ENCODE results near the gene MIPOL1.
"Not testable (repeated sequence)": the region's sequence is repeated elsewhere in the genome, so short reads cannot be mapped to it uniquely, and the experiment has no call there.

Gene MIPOL1

DNA sequence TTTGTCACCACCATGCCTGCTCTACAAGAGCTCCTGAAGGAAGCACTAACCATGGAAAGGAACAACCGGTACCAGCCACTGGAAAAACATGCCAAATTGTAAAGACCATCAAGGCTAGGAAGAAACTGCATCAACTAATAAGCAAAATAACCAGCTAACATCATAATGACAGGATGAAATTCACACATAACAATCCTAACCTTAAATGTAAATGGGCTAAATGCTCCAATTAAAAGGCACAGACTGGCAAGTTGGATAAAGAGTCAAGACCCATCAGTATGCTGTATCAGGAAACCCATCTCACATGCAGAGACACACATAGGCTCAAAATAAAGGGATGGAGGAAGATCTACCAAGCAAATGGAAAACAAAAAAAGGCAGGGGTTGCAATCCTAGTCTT is 97.5 kb downstream of the MIPOL1 start:
- not testable (repeated sequence) for DNase-seq

DNA sequence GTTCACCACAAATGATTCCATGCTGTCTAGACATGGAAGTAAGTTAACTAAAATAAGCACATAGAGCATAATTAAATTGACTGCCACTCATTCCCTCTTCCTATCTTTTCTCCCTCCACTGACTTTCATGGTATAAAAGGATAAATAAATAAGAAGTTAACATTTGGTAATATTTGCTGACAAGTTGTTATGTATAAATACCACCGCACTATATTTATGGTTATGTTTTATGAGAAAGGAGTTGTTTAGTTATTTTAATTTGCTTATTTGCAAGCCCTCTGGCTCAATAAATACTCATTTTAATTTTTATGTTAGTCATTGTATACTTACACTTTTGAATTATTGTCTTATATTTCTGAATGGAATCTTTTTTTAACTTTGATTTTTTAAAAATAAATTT is 113.5 kb downstream of the MIPOL1 start:
- no peak for DNase-seq

DNA sequence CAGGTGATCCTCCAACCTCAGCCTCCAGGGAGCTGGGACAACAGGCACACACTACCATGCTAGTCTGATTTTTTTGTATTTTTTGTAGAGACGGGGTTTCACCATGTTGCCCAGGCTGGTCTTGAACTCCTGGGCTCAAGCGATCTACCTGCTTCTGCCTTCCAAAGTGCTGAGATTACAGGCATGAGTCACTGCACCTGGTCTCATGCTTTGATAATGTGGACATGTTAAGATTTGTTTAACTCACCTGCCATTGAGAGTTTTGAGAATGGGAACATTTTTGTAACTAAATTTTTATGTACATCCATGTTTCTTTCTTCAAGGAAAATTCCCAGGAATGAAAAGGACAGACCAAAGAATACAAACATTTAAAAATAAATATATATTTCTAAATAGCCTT is 121.2 kb downstream of the MIPOL1 start:
- DNase-seq: no peak

DNA sequence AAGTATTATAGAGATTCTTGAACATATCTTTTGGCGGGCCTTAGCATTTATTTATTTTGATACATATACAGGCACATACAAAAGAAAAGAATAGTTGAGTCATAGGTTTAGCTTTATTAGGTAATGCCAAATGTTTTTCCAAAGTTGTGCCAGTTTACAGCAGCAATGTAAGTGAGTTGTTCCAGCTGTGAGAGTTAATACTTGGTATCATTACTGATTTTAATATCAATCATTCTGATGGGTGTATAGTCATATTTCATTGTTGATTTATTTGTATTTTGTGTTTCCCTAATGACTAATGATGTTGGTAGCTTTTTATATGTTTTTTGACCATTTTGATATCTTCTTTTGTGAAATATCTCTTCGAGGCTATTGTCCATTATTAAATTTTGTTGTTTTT is 122.4 kb downstream of the MIPOL1 start:
- DNase-seq: no peak

DNA sequence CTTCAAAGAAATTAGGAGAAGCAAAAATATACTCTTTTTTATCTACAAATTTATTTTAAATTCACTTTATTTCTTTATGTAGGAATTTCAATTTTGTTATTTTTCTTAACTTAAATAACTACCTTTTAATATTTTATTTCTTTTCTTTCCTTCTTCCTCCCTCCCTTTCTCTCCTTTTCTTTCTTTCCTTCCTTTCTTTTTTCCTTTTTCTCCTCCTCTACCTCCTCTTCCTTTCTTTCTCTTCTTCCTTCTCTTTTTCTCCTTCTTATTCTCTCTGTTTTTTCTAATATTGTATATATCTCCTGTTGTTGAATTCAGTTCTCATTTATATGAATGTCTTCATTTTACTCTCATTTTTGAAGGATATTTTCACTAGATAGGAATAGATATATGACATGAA is 127.6 kb downstream of the MIPOL1 start:
- no peak for DNase-seq

DNA sequence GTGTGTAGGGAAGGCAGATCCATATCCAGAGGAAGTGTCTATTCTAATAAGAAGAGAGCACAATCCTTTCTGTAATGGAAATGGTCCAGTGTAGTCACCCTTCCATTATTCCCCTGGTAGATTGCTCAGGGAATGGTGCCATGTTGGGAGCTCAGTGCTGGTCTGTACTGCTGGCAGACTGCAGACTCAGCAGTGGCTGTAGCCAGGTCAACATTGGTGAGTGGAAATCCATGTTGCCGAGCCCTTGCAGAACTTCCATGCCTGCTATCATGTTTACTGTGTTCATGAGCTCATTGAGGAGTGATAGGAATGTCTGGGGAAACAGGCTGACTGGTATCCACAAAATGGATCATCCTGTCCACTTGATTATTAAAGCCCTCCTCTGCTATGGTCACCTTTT is 128.7 kb downstream of the MIPOL1 start:
- no peak for DNase-seq

DNA sequence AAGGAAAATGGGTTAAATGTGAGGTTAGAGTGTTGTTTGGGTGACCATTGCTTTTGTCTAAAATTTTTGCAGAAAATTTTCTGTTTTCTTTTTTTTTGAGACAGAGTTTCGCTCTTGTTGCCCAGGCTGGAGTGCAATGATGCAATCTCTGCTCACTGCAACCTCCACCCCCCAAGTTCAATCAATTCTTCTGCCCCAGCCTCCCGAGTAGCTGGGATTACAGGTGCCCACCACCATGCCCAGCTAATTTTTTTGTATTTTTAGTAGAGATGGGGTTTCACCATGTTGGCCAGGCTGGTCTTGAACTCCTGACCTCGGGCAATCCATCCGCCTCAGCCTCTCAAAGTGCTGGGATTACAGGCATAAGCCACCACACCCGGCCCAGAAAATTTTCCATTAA is 130.2 kb downstream of the MIPOL1 start:
- not testable (repeated sequence) for DNase-seq

DNA sequence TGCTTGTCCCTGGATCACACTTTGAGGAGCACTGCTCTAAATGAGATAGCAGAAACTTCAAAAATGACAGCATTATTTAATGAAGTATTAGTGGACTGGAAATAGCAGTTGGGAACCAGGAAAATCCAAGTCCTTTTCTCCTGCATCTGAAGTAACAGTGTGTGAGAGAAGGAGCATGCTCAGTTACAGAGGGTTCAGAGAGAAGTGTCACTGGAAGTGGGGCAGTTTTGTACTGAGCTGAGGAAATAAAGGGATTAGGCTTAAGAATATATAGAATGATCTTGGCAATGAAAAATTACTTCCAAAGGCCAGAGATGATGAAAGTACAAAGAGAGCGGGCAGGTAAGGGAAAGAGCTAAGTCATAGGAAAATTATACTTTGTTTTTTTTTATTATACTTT is 130.9 kb downstream of the MIPOL1 start:
- no peak for DNase-seq

DNA sequence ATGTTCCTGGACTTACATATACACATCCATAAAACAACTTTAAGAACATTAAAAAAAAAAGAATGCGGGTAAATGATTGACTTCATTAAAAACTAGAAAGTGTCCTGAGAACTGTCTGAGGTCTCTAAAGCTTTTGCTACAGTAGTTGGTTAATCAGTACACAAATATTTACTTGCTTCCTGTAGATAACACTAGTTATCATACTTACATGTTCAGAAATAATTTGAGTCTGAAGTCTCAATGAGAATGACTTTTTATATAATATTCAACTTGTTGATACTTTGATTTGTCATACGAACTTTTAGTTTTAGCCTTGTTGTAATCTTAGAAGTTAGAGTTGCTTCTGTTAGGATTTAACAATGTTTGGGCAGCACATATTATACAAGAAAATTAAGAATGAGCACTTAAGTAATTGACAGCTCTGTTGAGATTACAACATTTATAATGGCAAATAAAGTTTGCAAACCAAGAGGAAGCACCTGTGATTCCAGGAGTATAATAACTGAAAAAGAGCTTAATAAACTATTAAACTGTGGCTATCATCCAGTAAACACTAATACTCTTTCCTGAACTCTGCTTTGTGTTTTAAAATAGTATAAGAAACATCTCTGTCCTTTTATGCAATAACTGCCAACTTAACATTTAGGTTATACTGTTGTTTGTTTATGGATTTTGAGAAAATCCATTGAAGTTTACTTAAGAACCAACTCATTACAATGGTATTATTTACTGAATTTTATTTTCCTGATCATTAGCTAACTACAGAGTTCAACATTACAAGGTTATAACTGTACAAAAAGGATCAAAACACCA is 131.7 kb downstream of the MIPOL1 start:
- no peak for DNase-seq

DNA sequence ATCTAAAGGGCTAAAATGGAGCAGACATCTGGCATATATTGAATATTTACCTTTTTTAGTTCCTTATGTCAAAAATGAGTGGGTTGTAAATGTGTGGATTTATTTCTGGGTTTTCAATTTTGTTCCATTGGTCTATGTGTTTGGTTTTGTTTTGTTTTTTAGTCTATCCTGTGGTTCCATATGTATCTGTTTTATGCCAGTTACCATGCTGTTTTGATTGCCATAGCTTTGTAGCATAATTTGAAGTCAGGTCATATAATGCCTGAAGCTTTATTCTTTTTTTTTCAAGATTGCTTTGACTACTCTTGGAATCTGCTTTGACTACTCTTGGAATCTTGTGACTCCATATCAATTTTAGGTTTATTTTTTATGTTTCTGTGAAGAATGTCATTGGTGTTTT is 133.2 kb downstream of the MIPOL1 start:
- DNase-seq: no peak

DNA sequence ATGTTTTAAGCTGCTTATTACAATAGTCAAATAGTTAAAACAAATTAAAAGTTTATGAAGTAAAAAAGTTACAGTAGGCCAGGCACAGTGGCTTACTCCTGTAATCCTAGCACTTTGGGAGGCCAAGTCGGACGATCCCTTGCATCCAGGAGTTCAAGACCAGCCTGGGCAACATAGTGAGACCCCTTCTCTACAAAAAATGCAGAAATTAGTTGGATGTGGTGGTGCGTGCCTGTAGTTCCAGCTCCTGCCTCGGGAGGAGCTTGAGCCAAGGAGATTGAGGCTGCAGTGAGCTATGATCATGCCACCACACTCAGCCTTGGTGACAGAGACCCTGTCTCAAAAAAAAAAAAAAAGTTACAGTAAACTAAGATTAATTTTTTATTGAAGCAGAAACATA is 142.6 kb downstream of the MIPOL1 start:
- DNase-seq: no peak

DNA sequence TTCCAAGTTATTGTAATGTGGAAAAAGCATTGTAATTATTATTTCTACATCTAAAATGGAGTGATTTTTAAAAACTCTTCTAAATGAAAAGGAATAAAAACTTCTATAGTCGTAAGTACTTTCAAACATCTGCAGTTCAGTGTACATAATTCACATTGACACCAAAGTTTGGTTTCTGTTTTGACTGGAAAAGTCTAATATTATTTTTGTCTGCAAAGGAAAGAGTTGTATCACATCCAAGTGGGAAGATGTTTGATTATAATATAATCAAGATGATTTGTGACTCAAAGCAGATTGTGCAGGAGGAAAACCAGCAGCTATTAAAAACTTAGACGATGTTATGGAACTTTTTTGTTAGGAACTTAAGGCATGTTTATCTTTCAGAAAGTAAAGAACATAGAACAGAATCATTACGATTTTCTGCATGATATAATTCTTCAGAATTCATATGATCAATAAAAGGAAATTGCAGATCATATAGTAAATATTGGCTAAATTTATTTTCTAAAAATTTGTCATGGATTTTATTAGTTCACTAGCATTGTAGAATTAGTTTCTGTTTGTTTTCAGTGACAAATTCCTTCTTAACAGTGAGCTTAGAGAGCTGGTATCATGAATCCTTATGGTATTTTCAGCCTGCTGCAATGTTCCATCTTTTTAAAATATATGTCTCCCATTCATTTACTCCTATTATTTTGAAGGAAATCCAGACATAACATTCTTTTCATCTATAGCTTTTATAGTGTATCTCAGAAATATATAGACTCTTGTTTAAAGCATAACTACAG is 145.8 kb downstream of the MIPOL1 start:
- no peak for DNase-seq

DNA sequence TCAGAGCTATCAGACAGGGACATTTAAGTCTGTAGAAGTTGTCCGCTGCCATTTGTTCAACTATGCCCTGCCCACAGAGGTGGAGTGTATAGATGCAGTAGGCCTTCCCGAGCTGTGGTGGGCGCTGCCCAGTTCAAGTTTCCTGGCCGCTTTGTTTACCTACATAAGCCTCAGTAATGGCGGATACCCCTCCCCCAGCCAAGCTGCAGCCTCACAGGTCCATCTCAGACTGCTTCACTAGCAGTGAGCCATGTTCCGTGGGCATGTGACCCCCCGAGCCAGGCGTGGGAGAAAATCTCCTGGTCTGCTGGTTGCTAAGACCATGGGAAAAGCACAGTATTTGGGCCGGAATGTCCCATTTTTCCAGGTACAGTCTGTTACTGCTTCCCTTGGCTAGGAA is 165.9 kb downstream of the MIPOL1 start:
- no peak for DNase-seq

DNA sequence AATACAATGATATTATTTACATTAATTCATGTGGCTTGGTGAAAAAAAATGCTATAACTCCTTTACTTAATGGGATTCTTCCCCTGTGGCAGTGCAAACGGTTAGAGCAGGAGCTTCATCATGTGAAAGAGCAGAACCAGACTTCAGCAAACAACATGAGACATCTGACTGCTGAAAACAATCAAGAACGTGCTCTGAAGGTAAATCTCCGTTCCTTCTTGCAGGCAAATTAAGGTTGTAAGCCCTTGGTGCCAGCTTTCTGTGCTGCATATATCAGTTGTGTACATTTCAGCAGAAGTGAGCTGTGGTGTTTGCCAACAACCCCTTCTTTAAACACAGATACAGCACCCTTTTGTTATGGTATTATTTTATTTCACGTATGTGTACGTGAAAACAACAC is 171.7 kb downstream of the MIPOL1 start:
- no peak for DNase-seq

DNA sequence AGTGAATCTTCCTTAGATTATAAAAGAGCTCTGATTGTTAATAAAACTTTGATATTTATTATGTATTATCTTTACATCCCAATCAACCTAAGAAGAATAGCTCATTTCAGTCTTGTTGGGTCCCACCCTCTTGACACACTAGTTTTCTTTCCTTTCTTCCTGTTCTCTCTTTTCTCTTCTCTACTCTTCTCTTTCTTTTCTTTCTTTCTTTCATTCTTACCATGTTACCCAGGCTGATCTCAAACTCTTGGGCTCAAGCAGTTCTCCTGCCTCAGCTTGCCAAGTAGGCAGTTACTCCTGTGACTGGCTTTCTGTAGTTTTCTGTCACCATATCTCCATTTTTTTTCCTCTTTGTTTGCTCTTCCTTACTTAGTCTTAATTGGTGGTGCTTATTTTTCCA is 177.8 kb downstream of the MIPOL1 start:
- DNase-seq: no peak

DNA sequence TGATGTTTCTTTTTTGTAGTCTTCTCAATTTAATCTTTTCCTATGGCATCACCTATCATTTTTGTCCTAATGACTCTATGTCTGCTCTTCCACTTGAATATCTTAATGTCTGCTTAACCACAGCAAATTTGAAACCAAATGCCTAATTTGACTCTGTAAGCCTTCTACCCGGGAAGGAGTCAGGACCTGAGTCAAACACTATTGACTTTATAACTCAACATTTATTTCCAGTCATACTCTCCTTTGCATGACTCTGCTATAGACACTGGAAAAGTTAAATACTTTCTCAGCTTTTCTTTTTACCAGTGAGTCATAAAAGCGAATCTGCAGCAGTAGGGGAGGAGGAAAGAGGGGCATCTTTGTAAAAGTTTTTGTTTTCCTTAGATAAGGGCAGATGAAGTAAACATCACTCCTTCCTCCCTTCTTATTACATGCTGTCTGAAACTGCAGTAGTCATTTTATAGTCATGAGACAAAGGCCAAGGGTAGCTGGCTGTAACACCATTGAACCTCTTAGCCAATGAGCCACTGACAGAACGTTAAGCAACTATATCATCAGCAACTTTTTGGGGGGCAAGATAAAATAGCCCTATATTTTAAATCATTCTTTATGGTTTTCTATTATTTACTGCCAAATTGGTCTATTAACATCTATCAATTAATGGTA is 179.3 kb downstream of the MIPOL1 start:
- no peak for DNase-seq

DNA sequence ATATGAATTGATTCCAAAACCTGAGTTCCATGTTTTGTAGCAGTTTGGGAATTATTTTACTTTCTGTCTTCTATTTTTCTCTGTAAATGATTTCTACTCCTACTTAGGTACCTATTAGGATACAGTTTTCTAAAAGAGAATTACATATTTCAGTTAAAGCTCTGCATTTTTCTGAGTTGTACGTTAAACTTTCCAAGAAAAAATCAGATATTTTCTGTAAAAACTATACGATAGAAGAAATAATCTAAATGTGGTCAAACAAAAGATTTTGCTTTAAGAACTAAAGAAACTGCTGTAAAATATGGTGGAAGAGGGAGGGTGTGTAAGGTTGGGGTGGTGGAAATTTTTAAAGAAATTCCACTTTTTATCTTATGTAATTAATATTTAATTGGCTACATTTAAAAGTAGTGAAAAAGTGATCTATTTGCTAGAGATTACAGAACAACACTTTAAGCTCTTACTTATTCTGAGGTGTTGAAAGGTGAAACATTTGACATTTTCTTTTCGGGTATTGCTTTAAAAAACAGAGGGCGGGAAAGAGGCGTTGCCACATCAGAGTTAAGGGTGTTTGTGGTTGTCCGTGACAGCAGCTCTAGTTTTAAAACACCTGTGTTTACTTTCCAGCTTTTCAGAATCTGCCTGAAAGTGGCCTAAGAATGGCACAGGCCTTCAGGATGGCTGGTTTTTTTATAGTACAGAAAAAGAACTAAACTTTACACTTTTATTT is 187.3 kb downstream of the MIPOL1 start:
- no peak for DNase-seq

DNA sequence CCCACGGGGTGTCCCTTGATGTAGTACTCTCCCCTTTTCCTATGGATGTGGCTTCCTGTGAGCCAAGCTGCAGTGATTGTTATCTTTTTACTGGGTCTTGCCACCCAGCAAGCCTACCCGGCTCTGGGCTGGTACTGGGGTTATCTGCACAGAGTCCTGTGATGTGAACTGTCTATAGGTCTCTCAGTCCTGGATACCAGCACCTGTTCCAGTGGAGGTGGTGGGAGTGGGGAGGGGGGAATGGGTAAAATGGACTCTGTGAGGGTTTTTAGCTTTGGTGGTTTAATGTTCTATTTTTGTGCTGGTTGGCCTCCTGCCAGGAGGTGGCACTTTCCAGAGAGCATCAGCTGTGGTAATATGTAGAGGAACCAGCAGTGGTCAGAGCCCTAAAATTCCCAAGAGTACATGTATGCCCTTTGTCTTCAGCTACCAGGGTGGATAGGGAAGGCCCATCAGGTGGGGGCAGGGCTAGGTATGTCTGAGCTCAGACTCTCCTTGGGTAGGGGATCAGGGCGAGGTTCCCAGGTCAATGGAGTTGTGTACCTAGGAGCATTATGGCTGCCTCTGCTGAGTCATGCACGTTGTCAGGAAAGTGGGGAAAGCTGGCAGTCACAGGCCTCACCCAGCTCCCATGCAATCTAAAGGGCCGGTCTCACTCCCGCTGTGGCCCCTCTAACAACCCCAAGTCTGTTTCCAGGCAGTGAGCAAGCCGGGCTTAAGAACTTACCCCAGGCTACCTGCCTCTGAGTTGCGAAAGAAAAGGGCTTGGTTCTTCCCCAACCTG is 199.6 kb downstream of the MIPOL1 start:
- DNase-seq: not testable (repeated sequence)

DNA sequence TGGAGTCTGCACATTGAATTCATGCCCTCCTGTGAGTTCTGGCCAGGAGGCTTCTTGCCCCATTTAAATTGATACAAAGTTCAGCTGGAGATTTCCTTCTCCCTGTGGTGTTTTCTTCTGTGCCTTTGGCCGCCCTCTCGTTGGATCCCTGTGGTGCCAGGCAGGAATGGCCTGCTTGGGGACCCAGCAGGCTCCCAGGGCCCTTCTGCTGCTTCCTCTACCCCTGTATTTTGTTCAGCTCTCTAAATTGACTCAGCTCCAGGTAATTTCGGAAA is 200.1 kb downstream of the MIPOL1 start:
- DNase-seq: no peak

DNA sequence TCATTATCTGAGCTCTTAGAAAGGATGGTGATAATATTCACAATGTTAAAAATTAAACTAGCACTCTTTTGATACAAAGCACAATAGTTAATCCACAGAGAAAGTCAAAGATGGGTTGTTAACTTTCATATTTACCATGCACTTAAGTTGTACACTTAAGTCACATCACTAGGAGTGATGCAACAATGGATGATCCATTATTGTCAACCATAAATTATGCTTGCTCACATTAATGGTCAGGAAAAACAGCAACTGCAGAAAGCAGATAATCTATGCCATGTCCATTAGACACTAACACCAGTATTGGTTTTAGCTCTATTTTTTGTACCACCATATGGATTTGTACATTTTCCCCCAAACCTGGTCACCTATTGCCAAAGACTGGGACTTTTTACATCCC is 201.8 kb downstream of the MIPOL1 start:
- no peak for DNase-seq

DNA sequence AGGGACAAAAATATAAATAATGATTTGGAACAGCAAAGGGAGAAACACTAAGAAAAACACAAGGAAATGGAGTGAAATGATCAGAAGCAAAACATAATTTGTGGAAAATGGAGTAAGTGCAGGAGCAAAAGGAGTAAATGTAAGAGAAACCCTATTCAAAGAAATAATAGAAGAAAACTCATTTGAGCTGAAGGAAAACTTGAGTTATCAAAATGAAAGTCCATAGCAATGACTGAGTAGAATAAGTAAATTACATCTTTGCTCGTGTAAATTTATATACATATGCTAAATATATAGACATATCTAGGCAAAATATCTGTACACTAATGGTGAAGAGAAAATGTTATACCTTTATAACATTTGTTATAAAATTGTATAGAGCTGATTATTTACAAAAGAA is 203.4 kb downstream of the MIPOL1 start:
- DNase-seq: no peak

DNA sequence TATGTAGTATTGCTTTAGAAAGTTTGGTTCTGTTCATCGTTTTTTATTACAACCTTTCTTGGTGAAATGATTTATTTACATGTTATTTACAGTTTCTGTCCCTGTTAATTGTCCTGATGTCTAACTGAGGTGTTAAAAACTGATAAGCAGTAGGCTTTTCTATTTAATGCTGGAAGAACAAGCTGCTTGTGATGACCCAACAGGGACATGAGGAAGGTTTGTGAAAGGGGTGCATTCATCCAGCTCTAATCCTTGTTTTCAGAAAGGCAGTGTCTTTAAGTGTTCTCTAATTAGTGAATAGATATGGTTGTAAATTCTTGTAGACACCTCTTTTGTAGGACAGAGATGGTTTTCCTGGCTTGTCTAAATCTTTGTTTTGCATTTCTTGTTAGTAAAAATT is 205.9 kb downstream of the MIPOL1 start:
- DNase-seq: no peak

DNA sequence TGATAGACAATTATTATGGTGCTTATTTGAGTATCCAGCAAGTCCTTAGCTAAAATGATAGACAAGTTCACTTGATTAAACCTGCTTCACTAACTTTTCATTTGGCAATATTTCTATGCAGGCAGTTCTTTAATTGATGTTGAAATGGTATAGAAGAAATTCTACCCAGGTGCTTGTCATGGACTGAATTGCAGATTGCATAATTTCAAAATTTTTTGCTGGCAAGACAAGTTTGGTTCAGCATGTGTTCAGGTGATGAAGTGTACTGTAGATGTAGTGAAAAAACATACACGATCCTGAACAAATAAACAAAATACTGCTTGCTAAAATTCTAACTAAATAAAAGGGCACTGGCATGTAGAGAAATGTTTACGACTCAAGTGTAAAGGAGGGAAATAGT is 208.4 kb downstream of the MIPOL1 start:
- DNase-seq: no peak

Measured in stimulated activated CD4-positive, alpha-beta T cell treated with anti-CD3 and anti-CD28 coated beads, Interleukin-15, amount 100 ng/mL, for 24 hours (primary cell).